Renal pelvis (tissue), 4 donors: ENCODE results near the gene CNTN2. TPM values are rescaled to one million over a fixed set of nuclear protein-coding genes. Genes with fewer than 3 reads are reported as not detected.

Experiments used
- DNase-seq: peaks from one replicate; pipeline ENCODE4 v3.0.0-alpha.2; 2013
- polyA plus RNA-seq, 3 donors: library from polyadenylated mRNA; unstranded; fragments of 120-200 nt; gene quantifications; one replicate each; pipeline ENCODE4 v1.2.1, GENCODE V29; 2013; ENCODE audit not compliant: insufficient read length in 3 of 3

The CNTN2 gene
- polyA plus RNA-seq, 3 donors = 0.77 to 1.1 (median 0.86) TPM

DNA sequence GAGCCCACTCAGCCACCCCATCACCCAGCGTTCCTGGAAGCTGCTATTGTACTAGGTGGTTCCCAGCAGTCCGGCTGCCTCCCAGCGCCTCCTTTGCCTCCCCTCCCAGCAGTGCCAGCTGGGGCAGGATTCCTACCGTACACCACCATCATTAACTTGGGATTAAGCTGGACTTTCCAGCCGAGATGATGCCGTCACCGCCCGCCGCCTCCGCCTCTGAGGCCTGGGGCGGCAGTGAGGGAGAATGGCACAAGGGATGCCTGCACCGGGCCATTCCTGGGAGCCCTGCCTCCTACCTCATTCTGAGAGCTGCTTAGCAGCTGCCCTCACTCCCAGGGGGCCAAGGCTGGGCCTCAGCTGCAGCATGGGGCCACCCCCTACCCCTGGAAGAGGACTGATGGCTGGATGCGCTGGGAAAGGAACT lies 13.2 kb downstream of the CNTN2 start:
- no peak for DNase-seq

DNA sequence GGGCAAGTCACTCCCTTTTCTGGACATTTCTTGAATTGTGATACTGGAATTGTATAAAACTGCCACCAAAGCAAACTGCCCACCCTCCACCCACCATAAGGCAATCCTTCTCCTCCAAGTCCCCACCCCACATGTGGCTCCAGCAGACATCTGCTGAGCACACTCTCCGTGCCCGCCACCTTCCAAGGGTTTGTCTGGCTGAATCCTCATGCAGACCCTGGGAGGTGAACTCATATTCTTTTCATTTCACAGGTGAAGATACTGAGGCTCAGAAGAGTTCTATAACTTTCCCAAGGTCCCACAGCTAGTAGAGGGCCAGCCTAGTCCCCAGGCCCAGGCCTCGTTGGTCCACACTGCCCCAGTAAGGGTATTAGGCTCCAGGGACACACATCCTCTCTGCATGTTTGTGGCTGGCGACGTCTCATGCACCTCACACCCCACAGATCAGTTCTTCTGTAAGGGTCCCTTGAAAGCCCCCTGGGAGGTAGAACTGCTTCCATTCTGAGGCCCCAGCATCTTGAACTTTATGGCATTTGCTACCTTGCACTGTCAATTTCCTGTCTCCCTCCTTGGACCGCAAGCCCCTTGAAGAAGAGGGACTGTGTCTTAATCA lies 14.1 kb downstream of the CNTN2 start:
- no peak for DNase-seq

DNA sequence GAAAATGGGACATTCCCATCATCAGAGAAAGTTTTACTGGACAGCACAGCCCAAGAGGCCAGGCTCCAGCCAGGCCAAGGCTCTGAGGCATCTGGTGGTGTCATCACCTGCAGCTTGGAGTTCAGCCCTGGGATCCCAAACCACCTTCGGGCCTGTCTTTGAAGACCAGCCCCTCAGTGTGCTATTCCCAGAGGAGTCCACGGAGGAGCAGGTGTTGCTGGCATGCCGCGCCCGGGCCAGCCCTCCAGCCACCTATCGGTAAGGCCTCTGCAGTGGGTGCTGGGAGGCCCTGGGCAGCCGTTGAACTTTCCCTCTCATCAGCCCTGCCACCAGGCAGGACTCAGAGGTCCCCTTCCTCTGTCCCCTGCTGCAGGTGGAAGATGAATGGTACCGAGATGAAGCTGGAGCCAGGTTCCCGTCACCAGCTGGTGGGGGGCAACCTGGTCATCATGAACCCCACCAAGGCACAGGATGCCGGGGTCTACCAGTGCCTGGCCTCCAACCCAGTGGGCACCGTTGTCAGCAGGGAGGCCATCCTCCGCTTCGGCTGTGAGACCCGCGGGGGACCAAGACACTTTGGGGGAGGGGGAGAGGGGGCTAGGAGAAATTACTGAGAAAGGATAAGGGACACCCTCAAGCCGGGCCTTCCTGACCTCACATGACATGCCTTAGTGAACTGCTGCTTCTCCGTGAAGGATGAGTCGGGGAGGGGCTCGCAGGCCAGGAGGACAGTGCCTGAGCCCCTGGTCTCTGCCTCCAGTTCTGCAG lies 15.0 kb downstream of the CNTN2 start:
- DNase-seq = no peak

DNA sequence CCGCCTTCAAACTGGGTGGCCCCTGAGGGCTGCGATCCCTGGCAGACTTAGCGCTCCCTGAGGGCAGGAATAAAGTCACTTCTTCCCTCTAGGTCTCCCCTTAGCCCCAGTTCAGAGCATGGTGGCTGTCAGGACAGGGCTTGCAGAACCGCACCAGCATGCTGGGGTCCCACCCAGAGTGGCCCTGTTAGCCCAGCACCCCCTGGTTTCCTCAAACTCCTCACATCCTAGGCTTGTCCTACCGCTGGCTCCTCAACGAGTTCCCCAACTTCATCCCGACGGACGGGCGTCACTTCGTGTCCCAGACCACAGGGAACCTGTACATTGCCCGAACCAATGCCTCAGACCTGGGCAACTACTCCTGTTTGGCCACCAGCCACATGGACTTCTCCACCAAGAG lies 15.8 kb downstream of the CNTN2 start:
- DNase-seq = no peak

DNA sequence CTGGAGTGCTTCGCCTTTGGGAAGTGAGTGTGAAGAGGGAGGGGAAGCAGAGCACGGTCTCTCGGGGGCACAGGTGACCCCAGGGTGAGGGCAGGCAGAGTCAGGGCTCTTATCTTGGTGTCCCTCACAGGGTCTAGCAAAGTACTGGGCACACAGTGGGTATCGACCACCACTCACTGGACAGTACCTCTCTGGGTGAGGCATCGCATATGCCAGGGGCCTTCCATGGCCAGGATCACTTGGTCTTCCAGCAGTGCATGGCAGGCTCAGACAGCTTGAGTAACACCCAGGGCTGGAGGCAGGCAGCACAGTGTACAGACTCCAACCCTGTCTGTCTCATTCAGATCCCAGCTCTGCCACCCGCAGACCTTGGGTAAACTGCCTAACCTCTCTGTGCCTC lies 16.6 kb downstream of the CNTN2 start:
- DNase-seq = no peak

DNA sequence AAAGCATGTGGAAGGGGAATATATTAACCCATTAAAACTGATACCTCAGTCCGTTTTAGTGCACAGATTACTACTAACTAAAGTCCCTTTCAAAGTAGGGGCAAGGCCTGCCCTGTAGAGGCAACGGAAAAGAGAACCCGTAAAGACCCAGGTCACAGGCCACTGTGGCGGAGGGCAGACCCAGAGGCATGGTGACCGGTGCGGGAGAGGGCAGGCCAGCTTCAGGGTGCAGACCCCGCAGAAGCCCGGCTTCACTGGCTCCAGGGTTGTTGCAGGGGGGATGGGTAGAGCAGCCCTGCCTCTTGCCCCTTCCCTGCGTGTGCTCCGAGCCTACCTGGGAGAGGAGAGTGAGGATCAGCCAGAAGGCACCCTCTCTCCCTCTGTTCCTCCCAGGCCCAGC lies 17.7 kb downstream of the CNTN2 start:
- DNase-seq = no peak

DNA sequence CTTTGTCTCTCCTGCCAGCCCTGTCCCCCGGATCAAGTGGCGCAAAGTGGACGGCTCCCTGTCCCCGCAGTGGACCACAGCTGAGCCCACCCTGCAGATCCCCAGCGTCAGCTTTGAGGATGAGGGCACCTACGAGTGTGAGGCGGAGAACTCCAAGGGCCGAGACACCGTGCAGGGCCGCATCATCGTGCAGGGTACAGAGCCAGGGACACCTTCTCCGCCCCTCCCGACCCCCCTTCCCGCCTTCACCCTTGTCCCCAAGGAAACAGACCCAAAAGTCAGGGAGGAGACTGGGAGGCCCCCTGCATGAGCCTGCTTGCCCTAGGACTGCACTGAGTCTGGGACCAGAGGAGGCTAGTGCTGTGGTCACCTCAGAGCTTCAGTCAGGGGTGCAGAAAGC lies 18.2 kb downstream of the CNTN2 start:
- DNase-seq = no peak

DNA sequence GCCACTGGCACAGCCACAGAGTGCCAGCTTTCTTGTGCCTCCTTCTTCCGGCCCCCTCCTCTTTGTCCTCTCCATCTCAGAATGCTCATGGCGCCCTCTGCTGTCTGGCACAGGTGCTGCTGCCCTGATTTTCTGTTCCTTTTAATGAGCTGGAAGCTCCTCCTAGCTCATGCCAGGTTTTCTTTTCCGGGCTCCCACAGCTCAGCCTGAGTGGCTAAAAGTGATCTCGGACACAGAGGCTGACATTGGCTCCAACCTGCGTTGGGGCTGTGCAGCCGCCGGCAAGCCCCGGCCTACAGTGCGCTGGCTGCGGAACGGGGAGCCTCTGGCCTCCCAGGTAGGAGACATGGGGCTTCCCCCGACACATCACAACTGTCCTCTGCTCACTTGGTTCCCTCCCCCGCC lies 18.7 kb downstream of the CNTN2 start:
- peak; percentile 87 for DNase-seq

DNA sequence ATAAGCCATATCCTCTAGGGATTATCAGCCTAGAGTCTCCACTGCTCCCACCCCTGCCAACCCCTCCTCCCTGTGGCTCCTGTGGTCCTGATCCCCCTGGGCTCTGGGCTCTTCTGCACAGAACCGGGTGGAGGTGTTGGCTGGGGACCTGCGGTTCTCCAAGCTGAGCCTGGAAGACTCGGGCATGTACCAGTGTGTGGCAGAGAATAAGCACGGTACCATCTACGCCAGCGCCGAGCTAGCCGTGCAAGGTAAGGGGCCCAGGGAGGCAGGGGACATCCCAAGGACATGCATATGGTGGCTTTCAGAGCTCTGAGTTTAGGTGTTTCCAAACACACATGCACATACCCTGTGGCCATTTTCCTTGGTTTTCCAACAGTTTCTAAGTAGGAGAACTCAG lies 19.3 kb downstream of the CNTN2 start:
- DNase-seq = no peak

DNA sequence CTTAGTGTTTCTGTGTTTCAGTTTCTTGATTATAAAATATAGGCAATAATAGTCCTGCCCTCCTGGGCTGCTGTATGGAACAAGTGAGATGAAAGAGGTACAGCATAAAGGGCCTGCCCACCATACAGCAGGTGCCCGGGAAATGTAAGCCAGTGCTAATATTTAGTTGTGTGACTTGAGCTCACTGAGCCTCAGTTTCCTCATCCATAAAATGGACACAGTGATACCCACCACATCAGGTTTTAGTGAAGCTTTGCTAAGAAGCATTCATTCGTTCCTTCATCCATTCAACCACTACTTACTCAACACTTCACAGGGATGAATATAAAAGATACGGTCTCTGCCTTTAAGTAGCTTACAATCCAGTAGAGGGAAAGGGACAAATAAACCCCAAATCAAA lies 19.9 kb downstream of the CNTN2 start:
- DNase-seq = no peak

DNA sequence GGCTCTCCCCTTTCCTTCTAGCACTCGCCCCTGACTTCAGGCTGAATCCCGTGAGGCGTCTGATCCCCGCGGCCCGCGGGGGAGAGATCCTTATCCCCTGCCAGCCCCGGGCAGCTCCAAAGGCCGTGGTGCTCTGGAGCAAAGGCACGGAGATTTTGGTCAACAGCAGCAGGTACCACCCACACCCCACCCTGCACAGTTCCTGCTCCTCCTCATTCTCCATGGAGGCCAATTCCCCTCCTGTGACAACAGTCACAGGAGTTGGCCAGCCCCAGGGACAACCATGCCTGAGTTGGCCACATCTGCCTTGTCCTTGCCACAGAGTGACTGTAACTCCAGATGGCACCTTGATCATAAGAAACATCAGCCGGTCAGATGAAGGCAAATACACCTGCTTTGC lies 21.3 kb downstream of the CNTN2 start:
- DNase-seq = no peak

DNA sequence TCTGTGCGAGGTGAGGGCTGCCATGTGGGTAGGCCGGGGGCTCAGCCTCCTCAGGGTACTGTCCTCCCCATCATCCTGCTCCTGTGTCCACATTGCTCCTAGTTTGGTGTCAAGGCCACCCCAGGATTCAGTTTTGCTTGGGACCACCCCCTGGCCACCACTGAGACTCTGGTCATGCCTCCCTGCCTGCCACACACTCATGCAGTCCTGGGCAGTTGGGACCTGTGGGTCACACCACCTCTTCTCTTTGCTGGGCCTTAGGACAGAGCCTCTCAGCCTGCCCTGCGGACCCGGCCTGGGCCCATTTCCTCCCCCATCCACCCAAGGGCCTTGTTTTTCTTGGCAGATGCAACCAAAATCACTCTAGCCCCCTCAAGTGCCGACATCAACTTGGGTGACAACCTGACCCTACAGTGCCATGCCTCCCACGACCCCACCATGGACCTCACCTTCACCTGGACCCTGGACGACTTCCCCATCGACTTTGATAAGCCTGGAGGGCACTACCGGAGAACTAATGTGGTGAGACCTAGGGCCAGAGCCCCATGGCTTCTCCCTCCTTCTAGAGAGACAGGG lies 21.8 kb downstream of the CNTN2 start:
- no peak for DNase-seq

DNA sequence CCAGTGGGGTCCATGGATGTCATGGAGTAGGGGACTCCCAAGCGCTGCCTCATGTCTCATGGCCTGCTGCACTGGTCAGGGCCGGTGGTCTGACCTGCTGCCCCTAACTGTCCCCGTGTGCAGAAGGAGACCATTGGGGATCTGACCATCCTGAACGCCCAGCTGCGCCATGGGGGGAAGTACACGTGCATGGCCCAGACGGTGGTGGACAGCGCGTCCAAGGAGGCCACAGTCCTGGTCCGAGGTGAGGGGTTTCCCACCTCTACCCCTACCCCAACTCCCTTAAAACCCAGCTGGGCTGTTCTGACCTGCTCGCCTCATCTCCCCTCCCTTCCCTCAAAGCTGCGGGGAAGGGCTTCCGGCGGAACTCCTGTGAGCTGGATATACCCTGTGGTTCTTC lies 22.7 kb downstream of the CNTN2 start:
- no peak for DNase-seq

DNA sequence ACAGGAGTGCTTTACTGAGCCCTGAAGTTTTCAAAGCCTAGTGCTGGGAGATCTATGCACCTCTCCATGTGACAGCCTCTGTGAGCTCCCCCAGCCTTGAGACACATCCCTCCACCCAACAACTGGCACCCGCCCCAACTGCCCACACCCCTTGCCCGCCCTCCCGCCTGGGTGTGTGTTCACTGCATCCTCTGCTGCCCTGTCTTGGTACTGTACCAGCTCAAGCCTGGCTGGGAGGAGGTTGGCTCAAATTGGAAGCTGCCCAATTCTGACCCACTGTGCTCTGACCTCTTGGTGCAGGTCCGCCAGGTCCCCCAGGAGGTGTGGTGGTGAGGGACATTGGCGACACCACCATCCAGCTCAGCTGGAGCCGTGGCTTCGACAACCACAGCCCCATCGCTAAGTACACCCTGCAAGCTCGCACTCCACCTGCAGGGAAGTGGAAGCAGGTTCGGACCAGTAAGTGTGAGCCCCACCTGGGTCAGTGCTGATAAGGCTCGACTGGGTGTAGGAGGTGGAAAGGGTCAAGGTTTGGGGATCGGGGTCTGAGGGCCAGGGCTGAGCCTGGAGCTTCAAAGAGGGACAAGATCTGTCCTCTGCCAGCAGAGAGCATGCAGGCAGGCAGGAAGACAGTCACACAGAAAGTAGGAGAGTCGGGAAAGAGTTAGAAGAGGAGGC lies 23.3 kb downstream of the CNTN2 start:
- no peak for DNase-seq

DNA sequence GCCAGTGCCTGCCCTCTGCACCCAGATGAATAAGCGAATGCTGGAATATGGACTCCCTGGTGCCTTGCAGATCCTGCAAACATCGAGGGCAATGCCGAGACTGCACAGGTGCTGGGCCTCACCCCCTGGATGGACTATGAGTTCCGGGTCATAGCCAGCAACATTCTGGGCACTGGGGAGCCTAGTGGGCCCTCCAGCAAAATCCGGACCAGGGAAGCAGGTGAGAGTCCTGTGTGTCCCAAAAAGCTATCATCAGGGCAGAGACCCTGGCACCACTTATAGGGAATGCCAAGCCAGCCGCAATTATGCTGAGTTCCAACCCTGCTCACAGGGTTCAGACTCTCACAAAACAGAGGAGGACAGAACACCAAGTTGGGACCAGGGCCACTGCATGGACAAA lies 24.0 kb downstream of the CNTN2 start:
- DNase-seq = no peak

DNA sequence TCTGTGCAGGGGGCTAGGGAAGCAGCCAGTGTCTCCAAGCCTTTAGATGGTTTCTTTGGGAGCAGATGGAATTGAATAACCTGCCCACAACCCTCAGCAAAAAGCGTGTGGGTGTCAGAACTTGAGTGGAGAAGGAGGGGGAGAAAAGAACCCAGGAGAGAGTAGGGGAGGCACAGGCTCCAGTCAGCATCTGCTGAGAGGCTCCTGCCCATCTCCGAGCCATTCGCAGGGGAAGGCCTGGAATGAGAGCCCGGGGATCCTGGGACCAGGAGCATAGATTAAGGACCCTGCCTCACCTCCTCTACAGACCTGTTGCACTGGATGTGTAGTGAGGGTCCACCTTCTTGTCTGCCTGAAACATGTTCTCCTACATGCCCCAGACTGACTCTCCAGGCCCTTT lies 25.0 kb downstream of the CNTN2 start:
- DNase-seq = no peak

DNA sequence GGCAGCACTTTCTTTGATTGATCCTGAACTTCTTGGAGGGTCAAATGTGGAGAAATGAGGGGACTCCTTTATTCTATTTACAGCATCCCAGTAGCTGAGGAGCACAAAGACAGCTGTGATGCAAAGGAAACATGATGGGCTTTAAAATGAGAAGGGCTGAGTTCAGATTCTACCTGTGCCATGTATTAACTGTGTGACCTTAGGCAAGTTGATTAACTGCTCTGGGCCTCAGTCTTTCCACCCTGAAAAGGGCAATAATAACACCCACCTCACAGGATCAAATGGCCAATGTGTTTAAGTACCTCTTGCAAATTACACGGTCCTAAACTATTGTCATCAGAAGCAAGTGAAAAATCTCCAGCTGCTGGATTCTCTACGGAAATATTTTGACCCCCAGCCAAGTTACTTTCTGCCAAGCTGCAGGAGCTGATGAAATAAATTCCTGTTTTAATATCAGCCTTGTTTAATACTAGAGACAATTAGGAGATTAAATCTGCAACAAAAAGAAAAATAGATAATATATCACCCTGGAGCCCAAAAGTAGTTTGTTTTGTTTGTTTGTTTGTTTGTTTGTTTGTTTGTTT lies 25.5 kb downstream of the CNTN2 start:
- DNase-seq = no peak

DNA sequence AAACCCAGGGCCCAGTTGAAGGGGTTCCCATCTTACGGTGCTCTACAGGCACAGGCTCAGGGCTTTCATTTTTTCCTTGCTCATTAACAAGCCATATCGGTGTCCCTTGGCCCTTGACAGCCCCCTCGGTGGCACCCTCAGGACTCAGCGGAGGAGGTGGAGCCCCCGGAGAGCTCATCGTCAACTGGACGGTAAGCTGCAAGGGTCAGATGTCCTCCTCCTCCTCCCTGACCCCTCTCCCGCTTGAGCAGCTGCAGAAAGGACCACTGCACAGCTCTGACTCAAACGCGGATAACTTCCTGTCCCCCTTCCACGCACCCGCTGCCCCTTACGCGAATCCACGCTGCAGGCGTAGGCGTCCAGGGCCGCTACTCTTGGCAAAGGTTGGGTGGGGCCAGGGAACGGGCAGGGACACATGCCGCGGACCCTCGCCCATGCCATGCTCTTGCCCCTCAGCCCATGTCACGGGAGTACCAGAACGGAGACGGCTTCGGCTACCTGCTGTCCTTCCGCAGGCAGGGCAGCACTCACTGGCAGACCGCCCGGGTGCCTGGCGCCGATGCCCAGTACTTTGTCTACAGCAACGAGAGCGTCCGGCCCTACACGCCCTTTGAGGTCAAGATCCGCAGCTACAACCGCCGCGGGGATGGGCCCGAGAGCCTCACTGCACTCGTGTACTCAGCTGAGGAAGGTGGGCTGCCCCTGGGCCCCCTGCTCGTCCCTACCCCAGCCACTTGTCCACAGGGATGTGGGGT lies 26.5 kb downstream of the CNTN2 start:
- DNase-seq = no peak

DNA sequence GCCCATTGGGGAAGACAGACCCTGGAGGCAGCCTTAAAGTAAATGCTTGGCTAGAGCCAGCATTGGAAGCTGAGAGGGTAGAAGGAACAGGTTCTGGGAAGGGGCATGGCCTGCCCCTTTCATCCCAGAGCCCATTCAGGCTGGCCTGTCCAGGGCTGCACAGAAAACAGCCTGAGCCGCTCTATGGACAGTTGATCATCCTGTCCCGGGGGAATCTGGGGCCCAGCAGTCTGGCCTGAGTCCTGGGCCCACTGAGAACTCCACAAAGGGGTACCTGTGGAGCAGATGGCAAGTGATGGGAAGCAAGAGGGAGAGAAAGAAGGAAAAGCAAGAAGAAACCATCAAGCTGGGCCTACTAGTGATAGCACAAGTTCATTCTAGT lies 28.0 kb downstream of the CNTN2 start:
- no peak for DNase-seq

DNA sequence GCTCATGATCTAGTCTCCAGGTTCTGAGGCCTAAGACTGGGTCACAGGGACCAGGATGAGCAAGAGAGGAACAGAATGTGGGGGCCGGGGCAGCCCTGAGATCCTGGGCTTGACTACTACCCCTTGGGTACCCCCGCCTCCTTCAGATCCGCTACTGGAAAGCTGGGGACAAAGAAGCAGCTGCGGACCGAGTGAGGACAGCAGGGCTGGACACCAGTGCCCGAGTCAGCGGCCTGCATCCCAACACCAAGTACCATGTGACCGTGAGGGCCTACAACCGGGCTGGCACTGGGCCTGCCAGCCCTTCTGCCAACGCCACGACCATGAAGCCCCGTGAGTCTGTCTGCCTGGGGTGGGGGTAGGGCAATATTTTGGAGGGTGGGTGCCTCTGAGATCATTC lies 28.8 kb downstream of the CNTN2 start:
- DNase-seq = no peak

DNA sequence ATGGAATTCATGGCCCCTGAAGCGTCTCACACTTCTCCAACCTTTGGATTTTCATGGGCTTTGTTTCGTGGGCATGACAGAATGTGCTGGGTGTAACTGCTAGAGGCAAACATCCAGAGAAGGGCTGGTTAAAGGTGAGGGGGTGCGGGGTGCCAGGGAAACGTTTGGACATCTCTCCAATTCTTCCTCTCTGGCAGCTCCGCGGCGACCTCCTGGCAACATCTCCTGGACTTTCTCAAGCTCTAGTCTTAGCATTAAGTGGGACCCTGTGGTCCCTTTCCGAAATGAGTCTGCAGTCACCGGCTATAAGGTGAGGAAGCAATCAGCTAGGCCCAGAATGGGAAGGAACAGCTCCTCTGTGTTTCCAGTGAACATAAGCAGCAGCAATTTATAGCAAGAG lies 29.3 kb downstream of the CNTN2 start:
- no peak for DNase-seq

DNA sequence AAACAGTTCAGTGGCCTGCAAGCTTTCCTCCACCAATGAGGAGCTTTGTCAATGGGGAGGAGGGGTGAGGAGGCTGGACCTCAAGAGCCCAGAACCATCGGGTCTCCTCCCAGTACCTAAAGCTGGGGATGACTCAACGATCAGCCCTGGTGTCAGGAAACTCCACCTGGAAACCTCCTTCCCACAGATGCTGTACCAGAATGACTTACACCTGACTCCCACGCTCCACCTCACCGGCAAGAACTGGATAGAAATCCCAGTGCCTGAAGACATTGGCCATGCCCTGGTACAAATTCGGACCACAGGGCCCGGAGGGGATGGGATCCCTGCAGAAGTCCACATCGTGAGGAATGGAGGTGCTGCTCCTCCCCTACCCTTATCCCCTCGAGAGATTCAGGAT lies 29.9 kb downstream of the CNTN2 start:
- DNase-seq = no peak
